Thyroid gland (tissue), 4 donors: ENCODE data around the gene C16orf96.

Source experiments
- POLR2A ChIP-seq, 2 donors: fragments of 450-650 bp; IDR thresholded peaks; one replicate each; pipeline ENCODE4 v1.6.1; 2017; ENCODE audit warnings: antibody characterized with exemption in 2 of 2, mild to moderate bottlenecking in 2 of 2, moderate library complexity in 1 of 2
- TF ChIP-seq, protein P1 (sequence below), 6 experiments: fragments of 200-600 bp in 3 of 6; fragments of 450-650 bp in 3 of 6; sonication (generic) in 3 of 6; IDR thresholded peaks; one replicate each; pipeline ENCODE4 v1.5.1; 2016 to 2019; ENCODE audit warnings: antibody characterized with exemption in 6 of 6, mild to moderate bottlenecking in 2 of 6, inconsistent platforms in 1 of 6, moderate library complexity in 1 of 6

DNA sequence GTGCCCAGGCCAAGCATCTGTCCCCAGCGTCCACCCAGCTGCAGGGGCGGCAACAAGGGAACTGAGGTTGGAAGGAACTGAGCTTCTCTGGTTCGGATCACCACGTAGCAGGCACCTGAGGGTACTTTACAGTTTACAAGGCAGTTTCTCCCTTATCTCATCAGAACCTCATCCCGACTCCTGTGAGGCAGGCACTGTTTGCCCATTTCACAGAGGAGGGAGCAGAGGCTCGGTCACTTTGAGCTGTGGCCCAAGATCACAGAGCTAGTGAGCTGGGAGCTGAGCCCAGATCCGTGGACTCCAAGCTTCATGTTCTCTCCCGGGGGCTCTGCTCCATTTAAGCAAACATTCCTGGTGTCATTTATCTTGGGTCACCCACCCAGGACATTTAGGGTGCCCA lies 43.4 kb downstream of the C16orf96 start:
- TF ChIP-seq, protein P1, sequence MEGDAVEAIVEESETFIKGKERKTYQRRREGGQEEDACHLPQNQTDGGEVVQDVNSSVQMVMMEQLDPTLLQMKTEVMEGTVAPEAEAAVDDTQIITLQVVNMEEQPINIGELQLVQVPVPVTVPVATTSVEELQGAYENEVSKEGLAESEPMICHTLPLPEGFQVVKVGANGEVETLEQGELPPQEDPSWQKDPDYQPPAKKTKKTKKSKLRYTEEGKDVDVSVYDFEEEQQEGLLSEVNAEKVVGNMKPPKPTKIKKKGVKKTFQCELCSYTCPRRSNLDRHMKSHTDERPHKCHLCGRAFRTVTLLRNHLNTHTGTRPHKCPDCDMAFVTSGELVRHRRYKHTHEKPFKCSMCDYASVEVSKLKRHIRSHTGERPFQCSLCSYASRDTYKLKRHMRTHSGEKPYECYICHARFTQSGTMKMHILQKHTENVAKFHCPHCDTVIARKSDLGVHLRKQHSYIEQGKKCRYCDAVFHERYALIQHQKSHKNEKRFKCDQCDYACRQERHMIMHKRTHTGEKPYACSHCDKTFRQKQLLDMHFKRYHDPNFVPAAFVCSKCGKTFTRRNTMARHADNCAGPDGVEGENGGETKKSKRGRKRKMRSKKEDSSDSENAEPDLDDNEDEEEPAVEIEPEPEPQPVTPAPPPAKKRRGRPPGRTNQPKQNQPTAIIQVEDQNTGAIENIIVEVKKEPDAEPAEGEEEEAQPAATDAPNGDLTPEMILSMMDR (IDR thresholded peaks at IDR 0.05) = no peak
- no peak for TF ChIP-seq POLR2A (IDR thresholded peaks at IDR 0.05)
